ENCODE measurements around the gene CAST.
"Not testable (repeated sequence)": the region's sequence is repeated elsewhere in the genome, so short reads cannot be mapped to it uniquely, and the experiment has no call there.

Gene CAST

GRCh38 chr5:96716007-96716406 lies 53.8 kb downstream of the CAST start:
- DNase-seq = no peak

DNA sequence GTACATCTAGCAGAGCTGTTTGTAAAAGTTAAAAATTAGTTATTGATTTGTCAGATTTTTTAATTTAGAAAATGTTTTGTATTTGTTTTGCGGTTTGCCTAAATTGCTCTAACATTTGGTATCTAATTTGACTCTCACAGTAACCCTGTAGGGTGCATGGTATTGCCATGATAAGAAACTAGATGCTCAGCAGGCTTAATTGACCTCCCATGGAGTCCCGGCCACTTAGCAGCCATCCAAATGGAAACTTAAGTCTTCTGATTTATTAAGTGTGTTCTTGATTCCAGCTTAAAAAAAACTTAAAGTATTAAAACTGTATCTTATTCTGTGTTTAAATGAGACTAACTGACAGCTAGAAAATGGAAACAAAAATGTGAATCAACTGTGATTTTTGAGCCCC lies 54.5 kb downstream of the CAST start:
- no peak for DNase-seq

- no peak for DNase-seq
These were observed 55.7 kb downstream of the CAST start for GRCh38 chr5:96717874-96718273.

GRCh38 chr5:96718635-96719077 lies 56.5 kb downstream of the CAST start:
- no peak for DNase-seq

- no peak for DNase-seq
These were observed 58.2 kb downstream of the CAST start for GRCh38 chr5:96720408-96720807.

DNA sequence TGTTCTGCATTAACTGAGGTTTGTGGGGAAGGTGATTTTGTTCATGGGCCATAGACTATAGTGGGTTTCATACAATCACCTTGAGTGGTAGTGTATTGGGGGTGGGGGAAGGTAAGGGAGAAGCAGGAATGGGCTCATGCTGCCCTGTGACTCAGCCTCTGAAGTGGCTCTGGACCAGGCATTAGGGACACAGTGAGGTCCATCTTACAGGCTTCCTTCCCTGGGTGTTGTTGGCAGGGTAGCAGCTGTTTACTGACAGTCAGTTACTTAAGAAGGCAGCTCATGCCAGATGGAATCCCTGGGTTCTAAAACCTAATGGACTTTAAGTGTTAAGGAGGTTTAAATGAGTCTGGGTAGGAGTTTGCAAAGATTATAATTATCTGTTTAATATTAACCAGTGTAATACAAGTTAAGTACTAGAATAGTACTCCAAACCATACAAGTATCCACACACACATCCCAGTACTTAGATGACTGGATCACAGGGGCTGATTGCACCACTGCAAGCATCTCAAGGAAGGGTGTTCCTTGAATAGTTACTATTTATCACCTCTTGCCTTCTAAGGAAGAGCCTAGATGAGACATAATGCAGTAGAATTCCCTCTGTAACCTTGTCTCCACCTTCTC lies 59.3 kb downstream of the CAST start:
- DNase-seq = no peak

- DNase-seq = no peak
These were observed 63.1 kb downstream of the CAST start for GRCh38 chr5:96725257-96725656.

DNA sequence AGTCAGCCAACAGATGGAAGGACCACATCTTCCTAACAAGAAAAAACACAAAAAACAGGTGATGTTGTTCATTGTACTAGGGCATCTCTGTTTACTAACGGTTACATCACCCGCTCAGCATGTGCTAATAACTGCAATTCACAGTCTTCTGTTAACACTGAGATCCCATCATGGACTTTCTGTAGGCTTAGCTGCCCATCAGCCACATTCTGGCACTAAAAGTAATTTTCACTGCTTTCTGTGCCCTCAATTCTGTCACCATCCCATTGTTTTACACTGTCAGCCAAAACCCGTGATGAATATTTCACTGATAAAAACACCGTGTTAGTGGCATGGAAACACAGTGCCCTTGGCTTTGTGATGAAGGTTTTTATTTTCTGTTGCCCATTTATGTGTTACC lies 64.6 kb downstream of the CAST start:
- DNase-seq = no peak

DNA sequence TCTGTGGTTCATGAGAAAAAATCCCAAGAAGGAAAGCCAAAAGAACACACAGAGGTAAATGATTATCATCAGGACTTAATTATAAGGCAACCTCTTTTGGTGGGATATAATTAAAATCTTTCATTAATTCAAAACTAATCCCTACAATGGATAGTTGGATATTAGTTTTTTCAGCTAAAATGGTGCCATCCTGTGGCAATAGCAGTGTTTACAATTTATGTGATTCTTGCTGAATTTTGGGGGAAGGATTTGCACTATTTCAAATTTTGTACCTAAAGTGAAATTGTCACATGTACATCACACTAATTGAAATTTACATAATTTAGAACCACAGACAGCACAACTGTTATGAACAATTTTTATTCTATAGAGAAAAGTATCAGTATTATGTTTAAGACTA lies 67.0 kb downstream of the CAST start:
- DNase-seq = no peak

DNA sequence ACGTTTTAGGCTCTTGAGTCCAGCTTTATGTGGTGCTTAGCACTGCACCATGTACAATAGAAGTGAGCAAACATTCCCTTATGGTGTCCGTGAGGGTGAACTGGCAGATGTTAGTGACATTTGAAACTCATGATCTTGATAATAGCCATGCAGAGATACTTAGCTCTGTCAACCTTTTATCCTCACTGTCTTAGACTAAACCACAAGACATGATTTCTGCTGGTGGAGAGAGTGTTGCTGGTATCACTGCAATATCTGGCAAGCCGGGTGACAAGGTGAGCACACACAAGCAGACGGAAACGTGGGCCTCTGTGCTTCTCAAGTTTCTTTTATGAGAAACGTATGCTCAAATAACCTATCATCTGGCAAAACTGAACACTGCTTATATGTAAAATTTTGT lies 68.4 kb downstream of the CAST start:
- DNase-seq = no peak

- no peak for DNase-seq
These were observed 71.8 kb downstream of the CAST start for GRCh38 chr5:96733771-96734500.

GRCh38 chr5:96734871-96735325 lies 72.7 kb downstream of the CAST start:
- DNase-seq = no peak

GRCh38 chr5:96736937-96737336 lies 74.8 kb downstream of the CAST start:
- no peak for DNase-seq

- DNase-seq = no peak
These were observed 78.9 kb downstream of the CAST start for GRCh38 chr5:96741106-96741505.

GRCh38 chr5:96741891-96742309 lies 79.7 kb downstream of the CAST start:
- no peak for DNase-seq

GRCh38 chr5:96742538-96742937 lies 80.4 kb downstream of the CAST start:
- DNase-seq = no peak

DNA sequence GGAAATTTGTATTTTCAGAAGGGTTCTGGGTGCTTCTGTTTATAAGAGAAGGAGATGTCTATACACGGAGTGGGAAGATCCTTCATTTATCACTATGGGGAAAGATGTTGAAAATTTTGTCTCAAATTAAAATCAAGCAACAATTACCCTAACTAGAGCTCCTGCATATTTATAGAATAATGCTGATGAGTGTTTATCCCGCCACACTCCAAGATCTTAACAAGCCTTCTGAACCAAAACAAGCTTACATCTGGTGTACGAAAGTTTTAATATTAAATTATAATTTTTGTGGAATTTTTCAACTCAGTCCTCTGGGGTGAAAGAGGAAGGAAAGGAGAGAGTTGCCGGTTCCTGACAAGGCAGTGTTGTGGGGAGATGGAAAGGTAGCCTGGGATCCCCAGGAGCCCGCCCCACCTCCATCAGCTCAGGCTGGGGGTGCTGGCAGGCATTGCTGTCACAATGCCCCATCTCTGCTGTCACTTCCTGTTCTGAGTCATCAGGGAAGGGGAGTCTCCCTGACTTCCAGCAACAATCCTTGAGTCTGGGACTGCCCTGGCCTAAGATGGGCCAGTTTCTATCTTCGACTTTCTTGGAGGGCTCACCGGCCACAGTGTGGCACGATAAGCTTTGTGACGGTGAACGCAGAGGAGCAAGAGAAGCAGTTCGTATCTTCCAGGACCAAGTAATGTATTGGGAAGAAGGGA lies 81.0 kb downstream of the CAST start:
- DNase-seq = no peak

- no peak for DNase-seq
These were observed 81.6 kb downstream of the CAST start for GRCh38 chr5:96743805-96744204.

DNA sequence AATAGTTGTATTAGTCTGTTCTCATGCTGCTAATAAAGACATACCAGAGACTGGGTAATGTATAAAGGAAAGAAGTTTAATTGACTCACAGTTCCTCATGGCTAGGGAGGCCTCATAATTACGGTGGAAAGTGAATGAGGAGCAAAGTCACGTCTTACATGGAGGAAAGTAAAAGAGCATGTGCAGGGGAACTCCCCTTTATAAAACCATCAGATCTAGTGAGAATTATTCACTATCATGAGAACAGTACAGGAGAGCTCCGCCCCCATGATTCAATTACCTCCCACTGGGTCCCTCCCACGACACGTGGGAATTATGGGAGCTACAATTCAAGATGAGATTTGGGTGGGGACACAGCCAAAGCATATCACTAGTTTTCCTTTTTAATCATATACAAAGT lies 82.0 kb downstream of the CAST start:
- not testable (repeated sequence) for DNase-seq

DNA sequence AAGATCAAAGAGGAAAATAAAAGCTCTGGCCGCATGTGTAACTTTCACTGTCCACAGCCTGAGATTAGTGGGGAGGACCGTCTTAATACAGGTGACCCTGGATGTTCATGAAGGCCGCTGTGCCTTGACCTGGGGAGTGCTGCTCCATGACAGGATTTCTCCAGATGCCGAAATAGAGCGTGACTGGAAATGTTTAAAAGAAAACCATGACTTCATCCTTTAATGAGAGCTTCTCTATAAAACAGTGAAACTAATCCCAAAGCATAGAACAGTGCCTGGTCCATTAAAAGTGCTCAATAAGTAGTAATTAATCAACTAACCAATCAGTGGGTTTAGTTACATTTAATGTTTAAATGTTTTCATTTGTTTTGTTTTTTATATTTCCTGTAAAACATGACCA lies 82.8 kb downstream of the CAST start:
- no peak for DNase-seq

GRCh38 chr5:96745844-96746531 lies 83.8 kb downstream of the CAST start:
- DNase-seq = no peak

GRCh38 chr5:96747720-96748119 lies 85.5 kb downstream of the CAST start:
- no peak for DNase-seq

DNA sequence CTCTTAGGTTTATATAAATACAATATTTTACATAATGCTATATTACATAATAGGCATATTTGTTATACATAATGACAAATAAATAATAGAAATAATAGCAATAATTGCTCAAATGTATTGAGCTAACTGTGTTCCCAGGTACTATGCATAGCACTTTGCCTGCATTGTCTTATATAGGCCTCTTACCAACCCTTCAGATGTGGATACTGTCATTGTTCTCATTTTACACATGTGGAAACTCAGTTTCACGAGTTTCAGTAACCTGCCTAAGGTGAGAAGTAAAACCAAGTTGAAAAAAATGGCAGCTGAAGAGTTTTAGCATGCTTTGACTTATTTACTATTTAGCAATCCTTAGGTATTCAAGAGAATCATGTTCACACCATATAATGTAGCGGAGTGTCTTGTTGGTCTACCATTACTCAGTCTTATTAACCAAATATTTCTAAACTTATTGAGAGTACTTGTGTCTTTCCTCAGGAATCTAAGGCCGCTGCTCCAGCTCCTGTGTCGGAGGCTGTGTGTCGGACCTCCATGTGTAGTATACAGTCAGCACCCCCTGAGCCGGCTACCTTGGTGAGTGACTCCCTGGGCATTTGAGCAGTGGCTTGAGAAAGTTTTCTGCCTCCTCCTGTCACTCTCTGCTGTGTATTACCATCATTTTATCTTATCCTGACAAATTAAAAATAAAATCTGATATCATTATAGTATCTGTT lies 88.1 kb downstream of the CAST start:
- no peak for DNase-seq

All from amniotic stem cell (primary cell).